ENCODE measurements around the gene ATP5MC2. TPM values are rescaled to one million over a fixed set of nuclear protein-coding genes. Genes with fewer than 3 reads are reported as not detected.
A peak's percentile ranks its signal among the peaks of the same experiment; 100 is the strongest.
"Not testable (repeated sequence)": the region's sequence is repeated elsewhere in the genome, so short reads cannot be mapped to it uniquely, and the experiment has no call there.

Gene ATP5MC2
- total RNA-seq, 1 donor from 2014 or later: 600 TPM

GRCh38 chr12:53696285-53696654, 20.4 kb upstream of the ATP5MC2 start:
- ATAC-seq: peak; percentile 84
- intact Hi-C loops (cut with DNase I): no loop called here
- no peak for DNase-seq (ENCODE audit: missing footprints)

- DNase-seq (ENCODE audit: missing footprints): peak; percentile 72
Measured at GRCh38 chr12:53695152-53696145, 19.6 kb upstream of the ATP5MC2 start.

GRCh38 chr12:53694756-53695151, 18.9 kb upstream of the ATP5MC2 start:
- DNase-seq (ENCODE audit: missing footprints): no peak
- no peak for ATAC-seq
- intact Hi-C loops (cut with DNase I): no loop called here

More at GRCh38 chr12:53695152-53696145, 19.6 kb upstream of the ATP5MC2 start:
- peak; percentile 53 for ATAC-seq
- intact Hi-C loops (cut with DNase I): no loop called here

GRCh38 chr12:53688134-53688533, 12.3 kb upstream of the ATP5MC2 start:
- intact Hi-C loops (cut with DNase I): no loop called here
- ATAC-seq (no peak), DNase-seq (ENCODE audit: missing footprints) (no peak)

- no peak for DNase-seq (ENCODE audit: missing footprints)
- intact Hi-C loops (cut with DNase I): no loop called here
- no peak for ATAC-seq
Measured at GRCh38 chr12:53686436-53686835, 10.6 kb upstream of the ATP5MC2 start.

- ATAC-seq: no peak
- intact Hi-C loops (cut with DNase I): no loop called here
- DNase-seq (ENCODE audit: missing footprints): no peak
Measured at GRCh38 chr12:53684654-53685220, 8.9 kb upstream of the ATP5MC2 start.

GRCh38 chr12:53683983-53684382, 8.1 kb upstream of the ATP5MC2 start:
- DNase-seq (ENCODE audit: missing footprints): no peak
- no peak for ATAC-seq
- intact Hi-C loops (cut with DNase I): no loop called here

GRCh38 chr12:53683494-53683893, 7.6 kb upstream of the ATP5MC2 start:
- intact Hi-C loops (cut with DNase I): no loop called here
- no peak for ATAC-seq

GRCh38 chr12:53680061-53680460, 4.2 kb upstream of the ATP5MC2 start:
- DNase-seq (ENCODE audit: missing footprints); intact Hi-C loops (cut with DNase I); ATAC-seq: not testable (repeated sequence)

More at GRCh38 chr12:53683494-53683893, 7.6 kb upstream of the ATP5MC2 start:
- no peak for DNase-seq (ENCODE audit: missing footprints)

GRCh38 chr12:53677800-53678148, 1.9 kb upstream of the ATP5MC2 start:
- DNase-seq (ENCODE audit: missing footprints) (no peak), ATAC-seq (no peak)
- intact Hi-C loops (cut with DNase I): loop anchor here (5.0 kb wide), 1 partner anchor 80 kb away; no protein-coding TSS in a partner anchor

GRCh38 chr12:53677016-53677799, 1.3 kb upstream of the ATP5MC2 start:
- DNase-seq (ENCODE audit: missing footprints) (no peak), ATAC-seq (no peak)
- intact Hi-C loops (cut with DNase I): loop anchor here (5.0 kb wide), 1 partner anchor 80 kb away; no protein-coding TSS in a partner anchor

- DNase-seq (ENCODE audit: missing footprints) (no peak), ATAC-seq (peak; percentile 40)
- intact Hi-C loops (cut with DNase I): loop anchor here (1.0 to 5.0 kb wide), 3 partner anchors 50 to 133 kb away; partner anchors contain the start of gene ATF7
Measured at GRCh38 chr12:53676656-53677015, 753 bp upstream of the ATP5MC2 start.

- ATAC-seq (no peak), DNase-seq (ENCODE audit: missing footprints) (no peak)
- intact Hi-C loops (cut with DNase I): loop anchor here (2.0 to 5.0 kb wide), 2 partner anchors 16 to 78 kb away; no protein-coding TSS in a partner anchor
Measured at GRCh38 chr12:53674977-53675700, 744 bp downstream of the ATP5MC2 start.

GRCh38 chr12:53670971-53671370, 4.9 kb downstream of the ATP5MC2 start:
- ATAC-seq: no peak
- intact Hi-C loops (cut with DNase I): no loop called here
- DNase-seq (ENCODE audit: missing footprints): no peak

GRCh38 chr12:53670308-53670707, 5.6 kb downstream of the ATP5MC2 start:
- no peak for ATAC-seq
- intact Hi-C loops (cut with DNase I): no loop called here
- DNase-seq (ENCODE audit: missing footprints): no peak

GRCh38 chr12:53667080-53667479, 8.8 kb downstream of the ATP5MC2 start:
- ATAC-seq (no peak), DNase-seq (ENCODE audit: missing footprints) (no peak)
- intact Hi-C loops (cut with DNase I): no loop called here

- DNase-seq (ENCODE audit: missing footprints): no peak
- intact Hi-C loops (cut with DNase I): no loop called here
- no peak for ATAC-seq
Measured at GRCh38 chr12:53664936-53665335, 10.9 kb downstream of the ATP5MC2 start.

GRCh38 chr12:53664191-53664590, 11.7 kb downstream of the ATP5MC2 start:
- DNase-seq (ENCODE audit: missing footprints) (no peak), ATAC-seq (no peak)
- intact Hi-C loops (cut with DNase I): no loop called here

- DNase-seq (ENCODE audit: missing footprints): peak; percentile 71
- peak; percentile 68 for ATAC-seq
- intact Hi-C loops (cut with DNase I): no loop called here
Measured at GRCh38 chr12:53660041-53660440, 15.8 kb downstream of the ATP5MC2 start.

Measured in Right ventricle myocardium inferior (tissue), 1 donor.